Trophoblast cell (in vitro differentiated cells and primary cell): Measurements from ENCODE around the gene NXPE3.
A peak's percentile ranks its signal among the peaks of the same experiment; 100 is the strongest.

Source experiments
- DNase-seq, 2 donors: peaks; one replicate each; pipeline ENCODE4 v3.0.0-alpha.2; 2016
- H2AFZ ChIP-seq: 2 replicates; pipeline ENCODE4 v1.6.1; 2013; ENCODE audit warnings: low read length, moderate library complexity, mild to moderate bottlenecking; ENCODE audit not compliant: insufficient read depth, poor library complexity
- H2AK5ac ChIP-seq: 2 replicates; pipeline ENCODE4 v1.6.1; 2013; ENCODE audit warnings: mild to moderate bottlenecking, low read length
- H2BK120ac ChIP-seq: 2 replicates; pipeline ENCODE4 v1.6.1; 2013; ENCODE audit warnings: low read length, mild to moderate bottlenecking, moderate library complexity; ENCODE audit not compliant: insufficient read depth, poor library complexity
- H2BK12ac ChIP-seq: 2 replicates; pipeline ENCODE4 v1.6.1; 2013; ENCODE audit warnings: mild to moderate bottlenecking, low read length, moderate library complexity
- H2BK5ac ChIP-seq: 2 replicates; pipeline ENCODE4 v1.6.1; 2013; ENCODE audit warnings: low read length, low read depth, moderate library complexity, mild to moderate bottlenecking; ENCODE audit not compliant: poor library complexity
- H3K14ac ChIP-seq: 2 replicates; pipeline ENCODE4 v1.6.1; 2013; ENCODE audit warnings: mild to moderate bottlenecking, low read length
- H3K18ac ChIP-seq: 2 replicates; pipeline ENCODE4 v1.6.1; 2013; ENCODE audit warnings: mild to moderate bottlenecking, low read length
- H3K23ac ChIP-seq: 2 replicates; pipeline ENCODE4 v1.6.1; 2013; ENCODE audit warnings: low read length
- H3K27ac ChIP-seq: 2 replicates; pipeline ENCODE4 v1.5.1; 2013; ENCODE audit warnings: low read depth, mild to moderate bottlenecking, inconsistent platforms, low read length, moderate library complexity
- H3K27me3 ChIP-seq: 2 replicates; pipeline ENCODE4 v1.6.1; 2013; ENCODE audit warnings: inconsistent platforms, mild to moderate bottlenecking, low read length, moderate library complexity; ENCODE audit not compliant: insufficient read depth
- H3K36me3 ChIP-seq, 2 experiments: 1 replicate in 1 of 2; 2 replicates in 1 of 2; pipeline ENCODE4 v1.6.1; 2013; ENCODE audit warnings: low read length in 2 of 2, mild to moderate bottlenecking in 2 of 2, moderate library complexity in 1 of 2; ENCODE audit not compliant: insufficient read depth in 2 of 2, control insufficient read depth in 1 of 2
- H3K4ac ChIP-seq: 2 replicates; pipeline ENCODE4 v1.6.1; 2013; ENCODE audit warnings: low read depth, mild to moderate bottlenecking, low read length, moderate library complexity
- H3K4me1 ChIP-seq, 2 experiments: 1 replicate in 1 of 2; 2 replicates in 1 of 2; pipeline ENCODE4 v1.6.1; 2013; ENCODE audit warnings: low read length in 2 of 2, mild to moderate bottlenecking in 2 of 2, moderate library complexity in 1 of 2; ENCODE audit not compliant: insufficient read depth in 2 of 2, control insufficient read depth in 1 of 2
- H3K4me2 ChIP-seq: 2 replicates; pipeline ENCODE4 v1.6.1; 2013; ENCODE audit warnings: inconsistent platforms, mild to moderate bottlenecking, low read length, moderate library complexity
- H3K4me3 ChIP-seq: 2 replicates; pipeline ENCODE4 v1.5.1; 2013; ENCODE audit warnings: mild to moderate bottlenecking, low read depth, low read length, inconsistent platforms
- H3K79me1 ChIP-seq: one replicate; pipeline ENCODE4 v1.6.1; 2013; ENCODE audit warnings: low read length
- H3K79me2 ChIP-seq: 2 replicates; pipeline ENCODE4 v1.6.1; 2013; ENCODE audit warnings: low read length, mild to moderate bottlenecking; ENCODE audit not compliant: control insufficient read depth, insufficient read depth, poor library complexity
- H3K9ac ChIP-seq: 2 replicates; pipeline ENCODE4 v1.6.1; 2013; ENCODE audit warnings: mild to moderate bottlenecking, low read length
- H3K9me3 ChIP-seq: 2 replicates; pipeline ENCODE4 v1.6.1; 2013; ENCODE audit warnings: low read depth, mild to moderate bottlenecking, control low read depth, inconsistent platforms, low read length; ENCODE audit not compliant: insufficient read depth
- H4K12ac ChIP-seq: 2 replicates; pipeline ENCODE4 v1.6.1; 2013; ENCODE audit warnings: low read depth, mild to moderate bottlenecking, low read length, moderate library complexity
- H4K8ac ChIP-seq: 2 replicates; pipeline ENCODE4 v1.6.1; 2013; ENCODE audit warnings: low read depth, mild to moderate bottlenecking, low read length, moderate library complexity
- H4K91ac ChIP-seq: one replicate; pipeline ENCODE4 v1.6.1; 2013; ENCODE audit warnings: low read depth, mild to moderate bottlenecking, low read length, moderate library complexity
- WGBS: extraction: QIAGEN DNeasy Blood & Tissue Kit; methylation state at CpG from one replicate; pipeline ENCODE4 v1.1.7; 2013; ENCODE audit warnings: missing lambda C conversion rate; ENCODE audit not compliant: insufficient read length, insufficient coverage; ENCODE audit errors: extremely low coverage; 5-methylcytosine and 5-hydroxymethylcytosine counted together

The NXPE3 gene

DNA sequence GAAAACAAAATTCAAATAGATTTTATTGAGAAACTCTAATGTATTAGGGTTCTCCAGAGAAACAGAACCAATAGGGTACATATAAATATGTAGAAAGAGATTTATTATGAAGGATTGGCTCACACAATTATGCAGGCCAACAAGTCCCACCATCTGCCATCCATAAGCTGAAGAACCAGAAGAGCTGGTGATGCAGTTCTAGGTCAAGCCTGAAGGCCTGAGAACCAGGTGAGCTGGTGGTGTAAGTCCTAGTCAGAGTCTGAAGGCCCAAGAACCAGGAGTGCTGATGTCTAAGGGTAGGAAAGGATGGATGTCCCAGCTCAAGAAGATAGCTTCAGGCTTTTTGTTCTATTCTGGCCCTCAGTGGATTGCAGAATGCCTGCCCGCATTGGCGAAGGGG, 67.7 kb downstream of the NXPE3 start:
- Histone ChIP-seq H3K36me3 (no peaks in the 10 kb centered on the region), H2BK12ac (no peak overlapping the region)

DNA sequence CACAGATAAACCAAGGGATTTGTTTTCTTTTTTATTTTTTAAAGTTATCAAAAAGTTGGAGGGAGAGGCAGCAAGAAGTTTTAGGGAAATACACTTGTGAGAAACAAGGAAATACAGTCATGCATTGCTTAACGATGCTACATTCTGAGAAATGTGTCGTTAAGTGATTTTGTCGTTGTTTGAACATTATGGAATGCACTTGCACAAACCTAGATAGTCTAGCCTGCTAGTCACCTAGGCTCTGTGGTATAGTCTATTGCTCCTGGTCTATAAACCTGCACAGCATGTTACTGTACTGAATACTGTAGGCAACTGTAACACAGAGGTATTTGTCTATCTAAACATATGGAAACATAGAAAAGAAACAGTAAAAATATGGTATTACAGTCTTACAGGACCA, 68.3 kb downstream of the NXPE3 start:
- Histone ChIP-seq H3K79me2 (peaks cover 10% of the 10 kb centered on the region), H3K4me3 (no peak overlapping the region), H4K8ac (no peak overlapping the region), H3K27ac (no peak overlapping the region), H2AK5ac (no peak overlapping the region), H3K4ac (no peak overlapping the region), H2BK5ac (no peak overlapping the region), H2BK120ac (no peak overlapping the region), H3K14ac (no peak overlapping the region), H3K27me3 (no peaks in the 10 kb centered on the region), H3K79me1 (peaks cover 18% of the 10 kb centered on the region), H4K91ac (no peak overlapping the region), H3K9ac (no peak overlapping the region), H2AFZ (no peak overlapping the region), H3K4me1 (peaks cover under 1 to 4% of the 10 kb centered on the region in 2 experiments), H3K36me3 (no peaks in the 10 kb centered on the region), H3K23ac (no peak overlapping the region), H4K12ac (no peak overlapping the region), H2BK12ac (no peak overlapping the region), H3K4me2 (no peak overlapping the region), H3K18ac (no peak overlapping the region), H3K9me3 (no peaks in the 10 kb centered on the region)
- no CpG with 5 or more reads among the region's 3 CpGs for WGBS
- peak; percentile 62 to 91 for DNase-seq

More for the DNA sequence above, 67.7 kb downstream of the NXPE3 start:
- Histone ChIP-seq H3K9me3 (no peaks in the 10 kb centered on the region), H2AFZ (no peak overlapping the region), H4K91ac (no peak overlapping the region), H3K18ac (no peak overlapping the region), H3K9ac (no peak overlapping the region), H2BK120ac (no peak overlapping the region), H3K4me3 (no peak overlapping the region), H3K4ac (no peak overlapping the region), H3K4me1 (peaks cover 3 to 6% of the 10 kb centered on the region in 2 experiments), H3K4me2 (no peak overlapping the region), H4K12ac (no peak overlapping the region), H2BK5ac (no peak overlapping the region), H3K27me3 (no peaks in the 10 kb centered on the region), H4K8ac (no peak overlapping the region), H2AK5ac (no peak overlapping the region), H3K79me2 (peaks cover 10% of the 10 kb centered on the region), H3K79me1 (peaks cover 21% of the 10 kb centered on the region), H3K27ac (no peak overlapping the region), H3K23ac (no peak overlapping the region), H3K14ac (no peak overlapping the region)
- WGBS: no CpG with 5 or more reads among the region's 2 CpGs
- DNase-seq: peak; percentile 49 to 77

GRCh38 chr3:101848326-101848725, 69.3 kb downstream of the NXPE3 start:
- H4K8ac ChIP-seq: no peak overlapping the region
- no peak overlapping the region for H3K14ac ChIP-seq
- no CpG with 5 or more reads among the region's 3 CpGs for WGBS

DNA sequence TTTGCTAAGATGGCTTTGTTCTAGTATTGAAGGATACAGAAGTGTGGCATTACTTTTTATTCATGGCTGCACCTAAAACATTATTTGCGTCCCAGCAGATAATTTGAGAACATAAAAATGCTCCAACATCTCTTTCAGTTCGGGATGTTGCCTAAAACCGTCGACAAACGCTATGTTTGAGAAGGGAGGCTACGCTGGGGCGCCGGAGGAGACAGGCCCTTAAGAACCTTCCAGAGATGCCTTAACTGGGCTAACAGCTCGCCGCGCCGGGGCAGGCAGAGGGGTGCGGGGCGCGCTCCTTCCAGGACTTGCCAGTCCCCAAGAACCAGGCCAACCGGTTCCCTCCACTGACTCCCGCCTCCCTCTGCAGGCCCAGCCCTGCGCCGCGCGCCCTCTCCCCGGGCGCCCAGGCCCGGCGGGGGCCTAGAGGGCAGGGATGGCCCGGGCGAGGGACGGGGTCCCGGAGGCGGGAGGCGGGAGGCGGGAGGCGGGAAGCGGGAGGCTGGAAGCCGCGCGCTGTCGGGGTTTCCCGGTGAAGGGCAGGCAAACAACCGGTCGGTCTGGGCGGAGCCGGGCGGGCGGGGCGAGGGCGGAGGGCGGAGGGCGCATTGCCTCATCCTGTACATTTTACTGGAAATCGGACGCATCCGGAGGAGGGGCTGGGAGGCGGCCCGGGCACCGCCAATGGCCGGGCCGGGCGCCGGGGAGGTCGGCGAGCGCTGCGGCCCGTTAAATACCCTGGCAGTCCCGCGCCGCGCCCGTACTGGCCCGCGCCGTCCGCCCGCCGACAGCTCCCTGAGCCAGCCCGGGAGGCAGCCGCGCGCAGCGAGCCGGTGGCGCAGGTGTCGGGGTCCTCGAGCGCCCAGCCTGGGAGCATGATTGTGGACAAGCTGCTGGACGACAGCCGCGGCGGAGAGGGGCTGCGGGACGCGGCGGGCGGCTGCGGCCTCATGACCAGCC, 70.0 kb downstream of the NXPE3 start, which contains the start of gene NFKBIZ:
Gene NFKBIZ (plus strand): TSS at position 761 of the 960 bp plus-strand sequence. CDS start 115 bp downstream, at position 876.
- Histone ChIP-seq H3K9ac (peak within 1 kb of the TSS; percentile 94), H3K4me1 (peaks cover 0 to 2% of the 10 kb centered on the region in 2 experiments), H4K8ac (peak within 1 kb of the TSS; percentile 84), H3K4me2 (peak within 1 kb of the TSS; percentile 96), H3K4ac (peak within 1 kb of the TSS; percentile 87), H2AFZ (peak within 1 kb of the TSS; percentile 42), H3K36me3 (peaks cover 7 to 11% of the 10 kb centered on the region in 2 experiments), H3K4me3 (peak within 1 kb of the TSS; percentile 98), H2AK5ac (peak within 1 kb of the TSS; percentile 77), H2BK5ac (peak within 1 kb of the TSS; percentile 77), H4K12ac (peak within 1 kb of the TSS; percentile 74), H4K91ac (peak within 1 kb of the TSS; percentile 93), H3K18ac (peak within 1 kb of the TSS; percentile 76), H3K9me3 (peaks cover 2% of the 10 kb centered on the region), H2BK120ac (peak within 1 kb of the TSS; percentile 92), H3K79me1 (peaks cover 15% of the 10 kb centered on the region), H3K79me2 (peaks cover 10% of the 10 kb centered on the region), H2BK12ac (no peak within 1 kb of the TSS), H3K23ac (no peak within 1 kb of the TSS), H3K14ac (peak within 1 kb of the TSS; percentile 77), H3K27ac (peak within 1 kb of the TSS; percentile 98), H3K27me3 (no peaks in the 10 kb centered on the region)
- no CpG with 5 or more reads among the region's 95 CpGs for WGBS
- peak; percentile 93 to 95 for DNase-seq

More at GRCh38 chr3:101848326-101848725, 69.3 kb downstream of the NXPE3 start:
- no peak overlapping the region for H3K4me2 ChIP-seq
- peaks cover 2% of the 10 kb centered on the region for H3K9me3 ChIP-seq
- no peak overlapping the region for H4K91ac ChIP-seq
- no peak for DNase-seq
- H3K9ac ChIP-seq: no peak overlapping the region
- H3K4me3 ChIP-seq: no peak overlapping the region
- H3K23ac ChIP-seq: no peak overlapping the region
- H3K79me2 ChIP-seq: peaks cover 10% of the 10 kb centered on the region
- no peak overlapping the region for H3K4ac ChIP-seq
- no peak overlapping the region for H4K12ac ChIP-seq
- H2BK12ac ChIP-seq: no peak overlapping the region
- peaks cover 5 to 7% of the 10 kb centered on the region in 2 experiments for H3K36me3 ChIP-seq
- H3K18ac ChIP-seq: no peak overlapping the region
- no peak overlapping the region for H2BK120ac ChIP-seq
- no peak overlapping the region for H2AK5ac ChIP-seq
- H3K4me1 ChIP-seq: peaks cover 0 to 2% of the 10 kb centered on the region in 2 experiments
- H2BK5ac ChIP-seq: no peak overlapping the region
- H2AFZ ChIP-seq: no peak overlapping the region
- H3K27me3 ChIP-seq: no peaks in the 10 kb centered on the region
- peaks cover 15% of the 10 kb centered on the region for H3K79me1 ChIP-seq
- no peak overlapping the region for H3K27ac ChIP-seq
